ENCODE measurements around the gene TEDDM1.

DNA sequence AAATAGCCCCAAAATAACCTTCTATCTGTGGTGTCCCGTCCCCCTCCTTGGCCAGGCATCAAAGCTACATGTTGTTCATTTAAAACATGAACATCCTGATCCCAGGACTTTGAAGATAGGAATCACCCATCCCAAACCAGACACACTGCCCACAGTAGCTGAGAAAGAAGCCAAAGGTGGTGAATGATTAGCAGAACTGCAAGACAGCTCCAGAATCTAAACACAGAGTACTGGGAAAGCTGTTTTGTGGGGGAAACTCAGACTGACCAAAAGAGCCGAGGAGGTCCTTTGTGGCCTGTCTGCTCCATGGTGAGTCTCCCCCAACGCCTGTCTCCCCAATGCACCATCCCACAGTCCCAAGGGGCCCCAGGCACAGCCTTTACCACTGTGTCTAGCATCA is 7.3 kb upstream of the TEDDM1 start:
- TF ChIP-seq POLR2A (IDR thresholded peaks at IDR 0.05; ENCODE audit: low read length) (no peak), GATA1 (IDR thresholded peaks at IDR 0.05; ENCODE audit: low read depth, low read length) (no peak)

Data from erythroblast (primary cell).